Measurements from ENCODE around the gene NUDT3. TPM values are rescaled to one million over a fixed set of nuclear protein-coding genes. Genes with fewer than 3 reads are reported as not detected.

The NUDT3 gene
- total RNA-seq, 4 donors from 2014 or later: 9.6 to 27.9 (median 16.9) TPM

- peaks cover 10 to 44% (median 35%) of the 10 kb centered on the region in 4 donors for H3K4me1 ChIP-seq
- H3K27ac ChIP-seq: no peak overlapping the region
- H3K27me3 ChIP-seq: no peaks in the 10 kb centered on the region
- intact Hi-C loops (cut with DNase I; ENCODE audit: low total_unique reads): loop anchor here (10.0 kb wide), 1 partner anchor 174 kb away; no protein-coding TSS in a partner anchor
- H3K9me3 ChIP-seq: no peaks in the 10 kb centered on the region
- TF ChIP-seq POLR2A (IDR thresholded peaks at IDR 0.05) (no peak), EP300 (IDR thresholded peaks at IDR 0.05; ENCODE audit: low read depth) (no peak), CTCF (IDR thresholded peaks at IDR 0.05) (no peak), POLR2AphosphoS5 (IDR thresholded peaks at IDR 0.05) (no peak)
- no peak for DNase-seq
- WGBS, 2 donors (ENCODE audit: low coverage in 1 of 2): 67 to 68% methylated on average over 3 to 22 of the region's 22 CpGs
- in situ Hi-C loops (cut with MboI; ENCODE audit: low pct_ligation_motif_present in 1 of 4, low pct_unique_long_range_greater_than_20kb in 1 of 4, low sequenced_read_pairs in 3 of 4): loop anchor here in 1 of 4 donors (10.0 kb wide), 1 partner anchor 174 kb away; no protein-coding TSS in a partner anchor
- H3K4me3 ChIP-seq: no peak overlapping the region
- no peaks in the 10 kb centered on the region for H3K36me3 ChIP-seq
These were observed 151.9 kb downstream of the NUDT3 start for GRCh38 chr6:34240329-34241248.

GRCh38 chr6:34239893-34240292, 152.6 kb downstream of the NUDT3 start:
- no peak for TF ChIP-seq EP300 (IDR thresholded peaks at IDR 0.05; ENCODE audit: low read depth)
- TF ChIP-seq POLR2A (IDR thresholded peaks at IDR 0.05): no peak
- TF ChIP-seq CTCF (IDR thresholded peaks at IDR 0.05): no peak
- TF ChIP-seq POLR2AphosphoS5 (IDR thresholded peaks at IDR 0.05): no peak
- H3K36me3 ChIP-seq: no peaks in the 10 kb centered on the region
- no peak for DNase-seq
- H3K4me1 ChIP-seq: peaks cover 10 to 48% (median 38%) of the 10 kb centered on the region in 4 donors
- intact Hi-C loops (cut with DNase I; ENCODE audit: low total_unique reads): loop anchor here (2.0 to 10.0 kb wide), 3 partner anchors 45 to 1398 kb away; partner anchors contain the start of gene PSMB8
- 73% methylated on average over 2 of the region's 2 CpGs; no CpG with 5 or more reads in 1 of the 2 donors for WGBS, 2 donors (ENCODE audit: low coverage in 1 of 2)
- H3K27ac ChIP-seq: no peak overlapping the region
- H3K27me3 ChIP-seq: no peaks in the 10 kb centered on the region
- no peaks in the 10 kb centered on the region for H3K9me3 ChIP-seq
- H3K4me3 ChIP-seq: no peak overlapping the region
- in situ Hi-C loops (cut with MboI; ENCODE audit: low pct_ligation_motif_present in 1 of 4, low pct_unique_long_range_greater_than_20kb in 1 of 4, low sequenced_read_pairs in 3 of 4): loop anchor here in 1 of 4 donors (10.0 kb wide), 1 partner anchor 175 kb away; no protein-coding TSS in a partner anchor

DNA sequence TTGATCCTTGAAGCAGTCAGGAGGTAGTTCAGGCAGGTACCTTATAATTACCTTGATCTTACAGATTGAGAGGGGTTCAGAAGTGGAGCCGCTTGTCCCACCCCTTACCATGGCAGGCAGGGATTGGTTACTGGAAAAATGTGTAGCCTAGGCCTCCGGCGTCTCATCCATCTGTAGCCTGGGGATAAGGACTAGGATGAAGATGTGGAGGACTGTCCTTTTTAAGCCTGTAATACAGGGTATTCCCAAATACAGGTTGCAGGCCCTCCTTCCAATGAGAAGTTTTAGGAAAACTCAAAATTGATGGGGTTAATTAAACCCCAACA, 153.0 kb downstream of the NUDT3 start:
- intact Hi-C loops (cut with DNase I; ENCODE audit: low total_unique reads): loop anchor here (2.0 to 5.0 kb wide), 2 partner anchors 45 to 1397 kb away; partner anchors contain the start of gene PSMB8
- TF ChIP-seq POLR2A (IDR thresholded peaks at IDR 0.05) (no peak), CTCF (IDR thresholded peaks at IDR 0.05) (no peak), EP300 (IDR thresholded peaks at IDR 0.05; ENCODE audit: low read depth) (no peak), POLR2AphosphoS5 (IDR thresholded peaks at IDR 0.05) (no peak)
- H3K4me3 ChIP-seq: no peak overlapping the region
- no peaks in the 10 kb centered on the region for H3K36me3 ChIP-seq
- 78% methylated on average over 3 of the region's 3 CpGs; no CpG with 5 or more reads in 1 of the 2 donors for WGBS, 2 donors (ENCODE audit: low coverage in 1 of 2)
- H3K27me3 ChIP-seq: no peaks in the 10 kb centered on the region
- peaks cover 6 to 44% (median 34%) of the 10 kb centered on the region in 4 donors for H3K4me1 ChIP-seq
- H3K9me3 ChIP-seq: no peaks in the 10 kb centered on the region
- in situ Hi-C loops (cut with MboI; ENCODE audit: low pct_ligation_motif_present in 1 of 4, low pct_unique_long_range_greater_than_20kb in 1 of 4, low sequenced_read_pairs in 3 of 4): no loop called here
- H3K27ac ChIP-seq: no peak overlapping the region
- no peak for DNase-seq

All from transverse colon (tissue), 4 donors.